H9 (cell line): ENCODE data around the gene RBM15. TPM values are rescaled to one million over a fixed set of nuclear protein-coding genes. Genes with fewer than 3 reads are reported as not detected.

Experiments
- DNase-seq: peaks from one replicate; pipeline ENCODE4 v3.0.0-alpha.2; 2017
- H2AFZ ChIP-seq: one replicate; pipeline ENCODE4 v1.6.1; 2013; ENCODE audit warnings: mild to moderate bottlenecking, low read length, control low read depth, moderate library complexity
- H2AK5ac ChIP-seq: 2 replicates; pipeline ENCODE4 v1.6.1; 2013; ENCODE audit warnings: low read length, control low read depth, mixed read lengths; ENCODE audit not compliant: insufficient read length
- H2BK120ac ChIP-seq: one replicate; pipeline ENCODE4 v1.6.1; 2013; ENCODE audit warnings: low read depth, mild to moderate bottlenecking, low read length, control low read depth, inconsistent platforms; ENCODE audit not compliant: poor library complexity, severe bottlenecking
- H2BK12ac ChIP-seq: 2 replicates; pipeline ENCODE4 v1.6.1; 2013; ENCODE audit warnings: low read length, control low read depth, mixed read lengths, low read depth; ENCODE audit not compliant: insufficient read length
- H2BK15ac ChIP-seq: 2 replicates; pipeline ENCODE4 v1.6.1; 2013; ENCODE audit warnings: low read depth, low read length, control low read depth
- H2BK20ac ChIP-seq: one replicate; pipeline ENCODE4 v1.6.1; 2013; ENCODE audit warnings: low read depth, mild to moderate bottlenecking, low read length, control low read depth, inconsistent platforms; ENCODE audit not compliant: poor library complexity, severe bottlenecking
- H2BK5ac ChIP-seq: 2 replicates; pipeline ENCODE4 v1.6.1; 2013; ENCODE audit warnings: low read length, control low read depth, mixed read lengths; ENCODE audit not compliant: insufficient read length
- H3K14ac ChIP-seq: 2 replicates; pipeline ENCODE4 v1.6.1; 2013; ENCODE audit warnings: low read length, control low read depth; ENCODE audit not compliant: insufficient read depth
- H3K18ac ChIP-seq: 2 replicates; pipeline ENCODE4 v1.6.1; 2013; ENCODE audit warnings: low read depth, mild to moderate bottlenecking, mixed read lengths, low read length, control low read depth; ENCODE audit not compliant: insufficient read length
- H3K23ac ChIP-seq: 2 replicates; pipeline ENCODE4 v1.6.1; 2013; ENCODE audit warnings: low read length, control low read depth, mixed read lengths, low read depth; ENCODE audit not compliant: insufficient read length
- H3K23me2 ChIP-seq: 2 replicates; pipeline ENCODE4 v1.6.1; 2013; ENCODE audit warnings: low read depth, mild to moderate bottlenecking, mixed read lengths, low read length, control low read depth; ENCODE audit not compliant: insufficient read length, poor library complexity, severe bottlenecking
- H3K27ac ChIP-seq: 2 replicates; pipeline ENCODE4 v1.5.1; 2013; ENCODE audit warnings: low read length, control low read depth, mixed read lengths, low read depth; ENCODE audit not compliant: insufficient read length
- H3K27me3 ChIP-seq: 2 replicates; pipeline ENCODE4 v1.6.1; 2013; ENCODE audit warnings: low read length, control low read depth, inconsistent platforms; ENCODE audit not compliant: insufficient read depth
- H3K4ac ChIP-seq: 2 replicates; pipeline ENCODE4 v1.6.1; 2013; ENCODE audit warnings: low read depth, mild to moderate bottlenecking, control low read depth, inconsistent platforms, low read length, moderate library complexity
- H3K4me1 ChIP-seq: 2 replicates; pipeline ENCODE4 v1.6.1; 2013; ENCODE audit warnings: low read length, control low read depth, inconsistent platforms; ENCODE audit not compliant: insufficient read depth
- H3K4me2 ChIP-seq: 2 replicates; pipeline ENCODE4 v1.6.1; 2013; ENCODE audit warnings: low read length, control low read depth, mixed read lengths; ENCODE audit not compliant: insufficient read length, insufficient read depth
- H3K56ac ChIP-seq: 2 replicates; pipeline ENCODE4 v1.6.1; 2013; ENCODE audit warnings: low read depth, mild to moderate bottlenecking, mixed read lengths, low read length, control low read depth; ENCODE audit not compliant: insufficient read length
- H3K79me1 ChIP-seq: 2 replicates; pipeline ENCODE4 v1.6.1; 2013; ENCODE audit warnings: low read depth, mild to moderate bottlenecking, moderate library complexity, low read length, control low read depth, inconsistent platforms; ENCODE audit not compliant: insufficient read depth, poor library complexity, severe bottlenecking
- H3K79me2 ChIP-seq: 2 replicates; pipeline ENCODE4 v1.6.1; 2013; ENCODE audit warnings: low read length, control low read depth, inconsistent platforms; ENCODE audit not compliant: insufficient read depth
- H3K9ac ChIP-seq: 2 replicates; pipeline ENCODE4 v1.6.1; 2013; ENCODE audit warnings: low read length, control low read depth, mixed read lengths; ENCODE audit not compliant: insufficient read length; ENCODE audit errors: extremely low read depth
- H3K9me3 ChIP-seq: one replicate; pipeline ENCODE4 v1.6.1; 2013; ENCODE audit warnings: low read depth, low read length, inconsistent platforms; ENCODE audit not compliant: control insufficient read depth
- H3T11ph ChIP-seq: one replicate; pipeline ENCODE4 v1.6.1; 2013; ENCODE audit warnings: mild to moderate bottlenecking, low read length, control low read depth, inconsistent platforms
- H4K20me1 ChIP-seq: one replicate; pipeline ENCODE4 v1.6.1; 2013; ENCODE audit not compliant: control insufficient read depth, insufficient read length, insufficient read depth
- H4K5ac ChIP-seq: 2 replicates; pipeline ENCODE4 v1.6.1; 2013; ENCODE audit warnings: low read depth, mild to moderate bottlenecking, mixed read lengths, low read length, control low read depth; ENCODE audit not compliant: insufficient read length
- H4K8ac ChIP-seq: replicated peaks from 2 replicates; pipeline ENCODE4 v1.6.1; 2013; ENCODE audit warnings: low read length, control low read depth, mixed read lengths, low read depth; ENCODE audit not compliant: insufficient read length
- H4K91ac ChIP-seq: 2 replicates; pipeline ENCODE4 v1.6.1; 2013; ENCODE audit warnings: low read depth, mild to moderate bottlenecking, moderate library complexity, mixed read lengths, low read length, control low read depth; ENCODE audit not compliant: insufficient read length
- H3K27ac Mint-ChIP-seq, 3 experiments: 2 replicates in 2 of 3; 3 replicates in 1 of 3; pipeline ENCODE4 v1.8.0; 2020 to 2021; ENCODE audit warnings: mixed read lengths in 3 of 3, mild to moderate bottlenecking in 1 of 3, moderate library complexity in 1 of 3
- H3K27me3 Mint-ChIP-seq: 2 replicates; pipeline ENCODE4 v1.8.0; 2021; ENCODE audit warnings: low read depth, mild to moderate bottlenecking, moderate library complexity, mixed read lengths
- H3K36me3 Mint-ChIP-seq, 3 experiments: 2 replicates in 2 of 3; 3 replicates in 1 of 3; pipeline ENCODE4 v1.8.0; 2020 to 2021; ENCODE audit warnings: low read depth in 3 of 3, mixed read lengths in 3 of 3; ENCODE audit not compliant: insufficient read depth in 1 of 3
- H3K4me1 Mint-ChIP-seq, 2 experiments: 2 replicates each; pipeline ENCODE4 v1.8.0; 2020; ENCODE audit warnings: mixed read lengths in 2 of 2
- H3K4me3 Mint-ChIP-seq, 2 experiments: 2 replicates in 1 of 2; 3 replicates in 1 of 2; pipeline ENCODE4 v1.8.0; 2020 to 2021; ENCODE audit warnings: mild to moderate bottlenecking in 2 of 2, mixed read lengths in 2 of 2, moderate library complexity in 1 of 2
- H3K9me3 Mint-ChIP-seq, 2 experiments: 2 replicates in 1 of 2; 3 replicates in 1 of 2; pipeline ENCODE4 v1.8.0; 2020; ENCODE audit warnings: mild to moderate bottlenecking in 2 of 2, mixed read lengths in 2 of 2, moderate library complexity in 1 of 2
- CTCF ChIP-seq: fragments of 200-600 bp; sonication (generic); conservative IDR thresholded peaks from 3 replicates; pipeline ENCODE4 v1.8.0; 2021; ENCODE audit warnings: antibody characterized with exemption, mild to moderate bottlenecking
- WGBS: extraction: QIAGEN DNeasy Blood & Tissue Kit; methylation state at CpG from one replicate; pipeline ENCODE4 v1.1.7; 2013; ENCODE audit warnings: missing lambda C conversion rate, low lambda C conversion rate, mixed read lengths; ENCODE audit not compliant: insufficient read length; ENCODE audit errors: extremely low coverage; 5-methylcytosine and 5-hydroxymethylcytosine counted together
- total RNA-seq: library from RNA; stranded (reverse); gene quantifications from 2 replicates; pipeline ENCODE4 v1.2.1, GENCODE V29; 2021

The RBM15 gene
- total RNA-seq, 1 experiment from 2014 or later: 62.0 TPM

- Mint-ChIP-seq H3K4me3 (no peak overlapping the region; a peak in 1 of 5 replicates), H3K4me1 (peaks cover 19 to 21% of the 10 kb centered on the region in 2 experiments), H3K36me3 (no peaks in the 10 kb centered on the region), H3K27ac (peak overlapping the region in 1 of 3 experiments; percentile 54; a peak in 2 of 7 replicates), H3K9me3 (no peaks in the 10 kb centered on the region), H3K27me3 (peaks cover 9% of the 10 kb centered on the region)
- Histone ChIP-seq H2AK5ac (no peak overlapping the region), H3K56ac (no peak overlapping the region), H4K8ac (no peak overlapping the region), H2AFZ (no peak overlapping the region), H3K18ac (no peak overlapping the region), H4K5ac (no peak overlapping the region), H2BK20ac (no peak overlapping the region), H3K4me2 (no peak overlapping the region), H3K4me1 (no peaks in the 10 kb centered on the region; the same call in 1 of the 2 replicates), H3K9me3 (no peaks in the 10 kb centered on the region), H4K20me1 (no peaks in the 10 kb centered on the region), H3K79me1 (no peaks in the 10 kb centered on the region), H3K27me3 (no peaks in the 10 kb centered on the region), H3K79me2 (no peaks in the 10 kb centered on the region), H2BK120ac (no peak overlapping the region), H3K4ac (no peak overlapping the region), H3T11ph (no peak overlapping the region), H2BK15ac (no peak overlapping the region), H4K91ac (no peak overlapping the region), H3K27ac (no peak overlapping the region), H3K9ac (no peak overlapping the region), H2BK5ac (no peak overlapping the region), H3K14ac (no peak overlapping the region), H2BK12ac (no peak overlapping the region), H3K23ac (no peak overlapping the region), H3K23me2 (no peaks in the 10 kb centered on the region)
- no peak for TF ChIP-seq CTCF
- no peak for DNase-seq
- WGBS: no CpG with 5 or more reads among the region's 3 CpGs
Measured at GRCh38 chr1:110309767-110310166, 29.4 kb upstream of the RBM15 start.
